K562 (cell line): Measurements from ENCODE around the gene FASN. TPM values are rescaled to one million over a fixed set of nuclear protein-coding genes. Genes with fewer than 3 reads are reported as not detected.
A peak's percentile ranks its signal among the peaks of the same experiment; 100 is the strongest.

Experiments
- GATAD2A ChIP-seq: fragments of 450-650 bp; IDR thresholded peaks from 2 replicates; pipeline ENCODE4 v1.6.1; 2017
- MEIS2 ChIP-seq: fragments of 450-650 bp; IDR thresholded peaks from 2 replicates; pipeline ENCODE4 v1.6.1; 2014; ENCODE audit warnings: mild to moderate bottlenecking; ENCODE audit not compliant: partially characterized antibody
- NEUROD1 ChIP-seq: fragments of 150-350 bp; IDR thresholded peaks from 2 replicates; pipeline ENCODE4 v1.6.1; 2014; ENCODE audit warnings: borderline replicate concordance, low read length, low read depth; ENCODE audit not compliant: partially characterized antibody
- NFIC ChIP-seq: fragments of 450-650 bp; IDR thresholded peaks from 2 replicates; pipeline ENCODE4 v1.6.1; 2017; ENCODE audit warnings: mild to moderate bottlenecking, inconsistent platforms
- PTTG1 ChIP-seq: fragments of 450-650 bp; IDR thresholded peaks from 2 replicates; pipeline ENCODE4 v1.6.1; 2016; ENCODE audit warnings: low read depth, mild to moderate bottlenecking, missing genetic modification characterization, missing compliant biosample characterization
- XRCC4 ChIP-seq: IDR thresholded peaks from one replicate; pipeline ENCODE4 v1.6.1; 2011; ENCODE audit not compliant: insufficient read depth, insufficient read length; ENCODE audit errors: extremely low read depth
- ZNF197 ChIP-seq: fragments of 200-800 bp; sonication (Bioruptor generic); IDR thresholded peaks from 2 replicates; pipeline ENCODE4 v1.6.1; 2016; ENCODE audit warnings: low read depth, missing genetic modification characterization, missing compliant biosample characterization
- ZNF316 ChIP-seq: fragments of 450-650 bp; IDR thresholded peaks from 2 replicates; pipeline ENCODE4 v1.6.1; 2016
- ZNF707 ChIP-seq: fragments of 250-450 bp; sonication (Bioruptor Pico); conservative IDR thresholded peaks from 2 replicates; pipeline ENCODE4 v1.8.0; 2022; ENCODE audit warnings: inconsistent platforms, mild to moderate bottlenecking, moderate library complexity
- polyA plus RNA-seq, 8 experiments: library from polyadenylated mRNA; depleted of rRNA in 4 of 8; stranded (reverse) in 5 of 8; unstranded in 3 of 8; fragments of >200 nt; fragmentation: Nextera tagmentation in 2 of 8; fragmentation: Illumina TruSeq in 1 of 8; extraction: Ambion mirVana in 2 of 8; extraction: Trizol in 1 of 8; gene quantifications; 2 replicates each; pipeline versions ENCODE4 v1.2.1 to v1.2.3, GENCODE V29; 2011 to 2014; ENCODE audit warnings: inconsistent platforms in 1 of 8, missing spikeins in 1 of 8
- total RNA-seq, 7 experiments: library from RNA; depleted of rRNA in 6 of 7; stranded (reverse); fragments of >200 nt in 6 of 7; fragmentation: Illumina TruSeq in 2 of 7; extraction: Trizol in 2 of 7; gene quantifications; 2 replicates each; pipeline versions ENCODE4 v1.2.1 to v1.2.3, GENCODE V29; 2011 to 2021; ENCODE audit warnings: low replicate concordance in 1 of 7
- TF ChIP-seq, protein P1 (sequence below): fragments of 250-450 bp; sonication (Bioruptor Pico); IDR thresholded peaks from 2 replicates; pipeline ENCODE4 v1.4.0; 2020; ENCODE audit warnings: mild to moderate bottlenecking, moderate library complexity
- TF ChIP-seq, protein P2 (sequence below), 2 experiments: fragments of 450-650 bp in 1 of 2; sonication (generic) in 1 of 2; formaldehyde crosslinking in 1 of 2; IDR thresholded peaks; 2 replicates each; pipeline versions ENCODE4 v1.7.1 to v1.9.0; 2016 to 2022; ENCODE audit warnings: inconsistent platforms in 1 of 2, mild to moderate bottlenecking in 1 of 2, missing genetic modification reagents in 1 of 2
- TF ChIP-seq, protein P3 (sequence below): fragments of 450-650 bp; IDR thresholded peaks from 2 replicates; pipeline ENCODE4 v1.6.1; 2016; ENCODE audit warnings: missing biosample characterization, missing genetic modification characterization
- TF ChIP-seq, protein P4 (sequence below): sonication (generic); formaldehyde crosslinking; IDR thresholded peaks from 2 replicates; pipeline ENCODE4 v1.8.0; 2022; ENCODE audit warnings: mild to moderate bottlenecking, missing genetic modification reagents

FASN gene
- total and polyA plus RNA-seq, 9 of the 15 experiments (the other 6 are each of a cell fraction or from before 2014, with no cell fraction given): 0.15 to 663 (median 49.9) TPM

DNA sequence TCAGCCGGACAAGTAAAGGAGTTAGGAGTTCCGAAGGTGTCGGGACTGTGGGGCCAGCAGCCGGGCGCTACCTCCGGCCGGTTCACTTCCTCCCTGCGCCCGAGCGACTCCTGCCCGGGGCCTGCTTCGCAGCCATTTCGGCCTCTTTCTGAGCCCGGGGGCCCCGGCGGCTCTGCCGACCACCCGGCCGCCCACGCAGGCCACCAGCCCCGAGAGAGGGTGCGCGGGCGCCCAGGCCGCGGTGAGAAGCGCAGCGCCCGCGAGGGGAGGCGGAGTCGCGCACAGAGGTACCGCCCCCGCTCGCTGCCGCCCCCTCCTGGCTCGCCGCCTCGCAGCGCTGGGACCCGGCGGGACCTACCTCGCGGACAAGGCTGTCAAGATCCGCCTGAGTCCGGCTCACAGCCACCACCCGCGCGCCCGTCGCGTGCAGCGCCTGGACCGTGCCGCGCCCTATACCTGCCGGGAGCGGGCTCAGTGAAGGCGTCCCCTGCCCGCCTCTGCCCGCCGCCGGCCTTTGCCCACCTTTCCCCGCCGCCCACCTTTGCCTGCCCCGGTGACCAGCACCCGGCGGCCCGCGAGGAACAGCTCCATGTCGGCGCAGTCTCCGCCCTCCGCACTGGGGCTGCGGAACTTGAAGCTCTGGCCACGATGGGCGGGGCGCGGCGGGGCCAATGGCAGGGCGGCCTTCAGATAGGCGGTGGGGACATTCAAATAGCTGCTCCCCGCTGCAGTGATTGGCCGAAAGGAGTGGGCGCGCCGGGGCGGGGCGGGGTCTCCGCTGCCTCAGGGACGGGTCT lies 60.7 kb downstream of the FASN start, which contains the start of gene DCXR (continued):
- TF ChIP-seq, protein P1, sequence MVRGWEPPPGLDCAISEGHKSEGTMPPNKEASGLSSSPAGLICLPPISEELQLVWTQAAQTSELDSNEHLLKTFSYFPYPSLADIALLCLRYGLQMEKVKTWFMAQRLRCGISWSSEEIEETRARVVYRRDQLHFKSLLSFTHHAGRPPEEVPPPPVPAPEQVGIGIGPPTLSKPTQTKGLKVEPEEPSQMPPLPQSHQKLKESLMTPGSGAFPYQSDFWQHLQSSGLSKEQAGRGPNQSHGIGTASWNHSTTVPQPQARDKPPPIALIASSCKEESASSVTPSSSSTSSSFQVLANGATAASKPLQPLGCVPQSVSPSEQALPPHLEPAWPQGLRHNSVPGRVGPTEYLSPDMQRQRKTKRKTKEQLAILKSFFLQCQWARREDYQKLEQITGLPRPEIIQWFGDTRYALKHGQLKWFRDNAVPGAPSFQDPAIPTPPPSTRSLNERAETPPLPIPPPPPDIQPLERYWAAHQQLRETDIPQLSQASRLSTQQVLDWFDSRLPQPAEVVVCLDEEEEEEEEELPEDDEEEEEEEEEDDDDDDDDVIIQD: no peak
- TF ChIP-seq XRCC4: no peak
- TF ChIP-seq MEIS2: peak; percentile 62
- peak; percentile 66 for TF ChIP-seq NEUROD1
- TF ChIP-seq ZNF707 (CRISPR knock-in tag): no peak
- TF ChIP-seq, protein P2, sequence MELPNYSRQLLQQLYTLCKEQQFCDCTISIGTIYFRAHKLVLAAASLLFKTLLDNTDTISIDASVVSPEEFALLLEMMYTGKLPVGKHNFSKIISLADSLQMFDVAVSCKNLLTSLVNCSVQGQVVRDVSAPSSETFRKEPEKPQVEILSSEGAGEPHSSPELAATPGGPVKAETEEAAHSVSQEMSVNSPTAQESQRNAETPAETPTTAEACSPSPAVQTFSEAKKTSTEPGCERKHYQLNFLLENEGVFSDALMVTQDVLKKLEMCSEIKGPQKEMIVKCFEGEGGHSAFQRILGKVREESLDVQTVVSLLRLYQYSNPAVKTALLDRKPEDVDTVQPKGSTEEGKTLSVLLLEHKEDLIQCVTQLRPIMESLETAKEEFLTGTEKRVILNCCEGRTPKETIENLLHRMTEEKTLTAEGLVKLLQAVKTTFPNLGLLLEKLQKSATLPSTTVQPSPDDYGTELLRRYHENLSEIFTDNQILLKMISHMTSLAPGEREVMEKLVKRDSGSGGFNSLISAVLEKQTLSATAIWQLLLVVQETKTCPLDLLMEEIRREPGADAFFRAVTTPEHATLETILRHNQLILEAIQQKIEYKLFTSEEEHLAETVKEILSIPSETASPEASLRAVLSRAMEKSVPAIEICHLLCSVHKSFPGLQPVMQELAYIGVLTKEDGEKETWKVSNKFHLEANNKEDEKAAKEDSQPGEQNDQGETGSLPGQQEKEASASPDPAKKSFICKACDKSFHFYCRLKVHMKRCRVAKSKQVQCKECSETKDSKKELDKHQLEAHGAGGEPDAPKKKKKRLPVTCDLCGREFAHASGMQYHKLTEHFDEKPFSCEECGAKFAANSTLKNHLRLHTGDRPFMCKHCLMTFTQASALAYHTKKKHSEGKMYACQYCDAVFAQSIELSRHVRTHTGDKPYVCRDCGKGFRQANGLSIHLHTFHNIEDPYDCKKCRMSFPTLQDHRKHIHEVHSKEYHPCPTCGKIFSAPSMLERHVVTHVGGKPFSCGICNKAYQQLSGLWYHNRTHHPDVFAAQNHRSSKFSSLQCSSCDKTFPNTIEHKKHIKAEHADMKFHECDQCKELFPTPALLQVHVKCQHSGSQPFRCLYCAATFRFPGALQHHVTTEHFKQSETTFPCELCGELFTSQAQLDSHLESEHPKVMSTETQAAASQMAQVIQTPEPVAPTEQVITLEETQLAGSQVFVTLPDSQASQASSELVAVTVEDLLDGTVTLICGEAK (IDR thresholded peaks at IDR 0.05): peak; percentile 38; the same call in 1 of the 2 replicates
- TF ChIP-seq, protein P2 (CRISPR knock-in tag; IDR thresholded peaks at IDR 0.05): no peak
- TF ChIP-seq, protein P3, sequence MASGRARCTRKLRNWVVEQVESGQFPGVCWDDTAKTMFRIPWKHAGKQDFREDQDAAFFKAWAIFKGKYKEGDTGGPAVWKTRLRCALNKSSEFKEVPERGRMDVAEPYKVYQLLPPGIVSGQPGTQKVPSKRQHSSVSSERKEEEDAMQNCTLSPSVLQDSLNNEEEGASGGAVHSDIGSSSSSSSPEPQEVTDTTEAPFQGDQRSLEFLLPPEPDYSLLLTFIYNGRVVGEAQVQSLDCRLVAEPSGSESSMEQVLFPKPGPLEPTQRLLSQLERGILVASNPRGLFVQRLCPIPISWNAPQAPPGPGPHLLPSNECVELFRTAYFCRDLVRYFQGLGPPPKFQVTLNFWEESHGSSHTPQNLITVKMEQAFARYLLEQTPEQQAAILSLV (tag): no peak
- TF ChIP-seq ZNF316: no peak
- TF ChIP-seq GATAD2A: peak; percentile 83; the same call in 1 of the 2 replicates
- peak; percentile 55 for TF ChIP-seq NFIC
- TF ChIP-seq, protein P4, sequence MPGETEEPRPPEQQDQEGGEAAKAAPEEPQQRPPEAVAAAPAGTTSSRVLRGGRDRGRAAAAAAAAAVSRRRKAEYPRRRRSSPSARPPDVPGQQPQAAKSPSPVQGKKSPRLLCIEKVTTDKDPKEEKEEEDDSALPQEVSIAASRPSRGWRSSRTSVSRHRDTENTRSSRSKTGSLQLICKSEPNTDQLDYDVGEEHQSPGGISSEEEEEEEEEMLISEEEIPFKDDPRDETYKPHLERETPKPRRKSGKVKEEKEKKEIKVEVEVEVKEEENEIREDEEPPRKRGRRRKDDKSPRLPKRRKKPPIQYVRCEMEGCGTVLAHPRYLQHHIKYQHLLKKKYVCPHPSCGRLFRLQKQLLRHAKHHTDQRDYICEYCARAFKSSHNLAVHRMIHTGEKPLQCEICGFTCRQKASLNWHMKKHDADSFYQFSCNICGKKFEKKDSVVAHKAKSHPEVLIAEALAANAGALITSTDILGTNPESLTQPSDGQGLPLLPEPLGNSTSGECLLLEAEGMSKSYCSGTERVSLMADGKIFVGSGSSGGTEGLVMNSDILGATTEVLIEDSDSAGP (CRISPR knock-in tag): no peak
- no peak for TF ChIP-seq PTTG1 (tag)
- no peak for TF ChIP-seq ZNF197 (CRISPR knock-in tag)
